Fibroblast of skin of right quadriceps (primary cell): ENCODE measurements around the gene EHBP1.
"Not testable (repeated sequence)": the region's sequence is repeated elsewhere in the genome, so short reads cannot be mapped to it uniquely, and the experiment has no call there.

ENCODE experiments used
- DNase-seq: peaks from one replicate; pipeline ENCODE4 v3.0.0-alpha.2; 2013

Gene EHBP1

GRCh38 chr2:62705859-62706720 lies 577 bp downstream of the EHBP1 start:
- DNase-seq: peak; percentile 55

GRCh38 chr2:62706721-62707521 lies 1.4 kb downstream of the EHBP1 start:
- no peak for DNase-seq

- no peak for DNase-seq
These were observed 3.2 kb downstream of the EHBP1 start for GRCh38 chr2:62708751-62709150.

GRCh38 chr2:62711832-62712494 lies 6.5 kb downstream of the EHBP1 start:
- no peak for DNase-seq

GRCh38 chr2:62713196-62713595 lies 7.7 kb downstream of the EHBP1 start:
- DNase-seq: not testable (repeated sequence)

GRCh38 chr2:62713837-62714236 lies 8.3 kb downstream of the EHBP1 start:
- no peak for DNase-seq

- no peak for DNase-seq
These were observed 11.3 kb downstream of the EHBP1 start for GRCh38 chr2:62716768-62717167.

- no peak for DNase-seq
These were observed 12.1 kb downstream of the EHBP1 start for GRCh38 chr2:62717503-62718081.

- DNase-seq: no peak
These were observed 12.8 kb downstream of the EHBP1 start for GRCh38 chr2:62718225-62718822.

GRCh38 chr2:62719757-62720156 lies 14.2 kb downstream of the EHBP1 start:
- no peak for DNase-seq

GRCh38 chr2:62722679-62723078 lies 17.2 kb downstream of the EHBP1 start:
- DNase-seq: no peak

GRCh38 chr2:62723253-62723652 lies 17.7 kb downstream of the EHBP1 start:
- no peak for DNase-seq

GRCh38 chr2:62724106-62724505 lies 18.6 kb downstream of the EHBP1 start:
- no peak for DNase-seq

GRCh38 chr2:62724886-62725711 lies 19.6 kb downstream of the EHBP1 start:
- no peak for DNase-seq

GRCh38 chr2:62725712-62726055 lies 20.2 kb downstream of the EHBP1 start:
- DNase-seq: no peak

GRCh38 chr2:62727259-62727867 lies 21.9 kb downstream of the EHBP1 start:
- no peak for DNase-seq

GRCh38 chr2:62727876-62728566 lies 22.5 kb downstream of the EHBP1 start:
- no peak for DNase-seq

GRCh38 chr2:62731275-62731674 lies 25.8 kb downstream of the EHBP1 start:
- DNase-seq: no peak

- DNase-seq: no peak
These were observed 26.8 kb downstream of the EHBP1 start for GRCh38 chr2:62732262-62732777.

GRCh38 chr2:62733546-62733945 lies 28.0 kb downstream of the EHBP1 start:
- no peak for DNase-seq
